BLaER1 (cell line): ENCODE data around the gene GSTP1.
"Not testable (repeated sequence)": the region's sequence is repeated elsewhere in the genome, so short reads cannot be mapped to it uniquely, and the experiment has no call there.

Source experiments
- H3K27ac ChIP-seq: shearing (Covaris generic); formaldehyde crosslinking; 2 replicates; pipeline ENCODE4 v1.8.1; 2022
- H3K27me3 ChIP-seq: shearing (Covaris generic); formaldehyde crosslinking; 2 replicates; pipeline ENCODE4 v1.8.1; 2022
- H3K36me3 ChIP-seq: shearing (Covaris generic); formaldehyde crosslinking; 2 replicates; pipeline ENCODE4 v1.8.1; 2022
- H3K4me1 ChIP-seq: shearing (Covaris generic); formaldehyde crosslinking; 2 replicates; pipeline ENCODE4 v1.8.1; 2022
- H3K4me2 ChIP-seq: shearing (Covaris generic); formaldehyde crosslinking; 2 replicates; pipeline ENCODE4 v1.8.1; 2022
- H3K4me3 ChIP-seq: shearing (Covaris generic); formaldehyde crosslinking; 2 replicates; pipeline ENCODE4 v1.8.1; 2022
- H3K9ac ChIP-seq: shearing (Covaris generic); formaldehyde crosslinking; 2 replicates; pipeline ENCODE4 v1.8.1; 2022
- H3K9me3 ChIP-seq: shearing (Covaris generic); formaldehyde crosslinking; 2 replicates; pipeline ENCODE4 v1.8.1; 2022
- H4K20me1 ChIP-seq: shearing (Covaris generic); formaldehyde crosslinking; 2 replicates; pipeline ENCODE4 v1.8.1; 2022
- Cebpa-rat ChIP-seq: shearing (Covaris generic); IDR thresholded peaks from 2 replicates; pipeline ENCODE4 v1.8.1; 2022

GSTP1 gene

DNA sequence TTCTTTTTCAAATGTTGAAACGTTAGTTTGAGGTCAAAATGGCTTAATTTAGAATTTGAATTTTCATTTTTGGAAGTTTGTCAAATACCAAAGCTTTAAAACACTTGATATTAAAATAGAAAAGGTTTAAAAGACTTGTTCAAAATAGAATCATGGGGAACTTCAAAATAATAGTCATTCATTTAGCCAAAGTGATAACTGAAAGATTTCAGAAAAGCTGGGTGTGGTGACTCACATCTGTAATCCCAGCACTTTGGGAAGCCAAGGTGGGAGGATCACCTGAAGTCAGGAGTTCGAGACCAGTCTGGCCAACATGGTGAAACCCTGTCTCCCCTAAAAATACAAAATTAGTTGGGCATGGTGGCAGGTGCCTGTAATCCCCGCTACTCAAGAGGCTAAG, 10.9 kb downstream of the GSTP1 start:
- no peak overlapping the region for H3K27ac ChIP-seq
- H3K27me3 ChIP-seq, result no peaks in the 10 kb centered on the region
- H3K4me1 ChIP-seq, result no peaks in the 10 kb centered on the region
- no peak for TF ChIP-seq Cebpa-rat
- H4K20me1 ChIP-seq, result no peaks in the 10 kb centered on the region
- H3K36me3 ChIP-seq, result peaks cover under 1% of the 10 kb centered on the region; the same call in 1 of the 2 replicates
- no peak overlapping the region for H3K4me3 ChIP-seq
- H3K9ac ChIP-seq, result no peak overlapping the region
- peaks cover 28% of the 10 kb centered on the region for H3K9me3 ChIP-seq
- no peak overlapping the region for H3K4me2 ChIP-seq

DNA sequence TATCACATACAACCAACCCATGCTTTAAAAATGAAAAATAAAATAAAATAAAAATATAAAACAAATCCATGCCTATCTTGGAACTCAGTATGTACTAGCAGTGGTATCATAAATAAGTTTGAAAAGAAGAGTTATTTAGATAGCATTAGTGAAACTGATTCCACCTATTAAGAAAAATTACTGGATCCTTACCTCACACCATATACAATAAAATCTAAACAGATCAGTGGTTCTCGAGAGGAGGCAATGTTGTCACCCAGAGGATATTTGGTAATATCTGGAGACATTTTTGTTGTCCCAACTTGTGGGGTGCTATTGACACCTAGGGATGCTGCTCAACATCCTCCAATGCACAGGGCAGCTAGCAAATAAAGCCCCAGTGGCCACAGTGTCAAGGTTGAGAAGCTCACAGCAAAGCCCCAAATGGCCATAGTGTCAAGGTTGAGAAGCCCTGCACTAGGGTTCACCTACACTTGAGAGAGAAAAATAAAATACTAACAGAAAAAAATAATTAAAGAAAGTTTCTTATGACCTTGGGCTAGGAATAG, 13.2 kb downstream of the GSTP1 start:
- H3K4me2 ChIP-seq, result no peak overlapping the region
- no peaks in the 10 kb centered on the region for H4K20me1 ChIP-seq
- H3K4me1 ChIP-seq, result peaks cover 15% of the 10 kb centered on the region
- H3K27ac ChIP-seq, result no peak overlapping the region
- no peak overlapping the region for H3K9ac ChIP-seq
- no peak for TF ChIP-seq Cebpa-rat
- no peaks in the 10 kb centered on the region for H3K27me3 ChIP-seq
- no peak overlapping the region for H3K4me3 ChIP-seq
- H3K9me3 ChIP-seq, result peaks cover 30% of the 10 kb centered on the region
- H3K36me3 ChIP-seq, result no peaks in the 10 kb centered on the region

- not testable (repeated sequence) for H3K27me3 ChIP-seq, H4K20me1 ChIP-seq
Observed at GRCh38 chr11:67597458-67597857, 13.8 kb downstream of the GSTP1 start.

GRCh38 chr11:67597963-67598362, 14.4 kb downstream of the GSTP1 start:
- H3K36me3 ChIP-seq, H4K20me1 ChIP-seq, H3K27ac ChIP-seq, H3K9ac ChIP-seq, H3K27me3 ChIP-seq, H3K4me3 ChIP-seq, H3K4me2 ChIP-seq: not testable (repeated sequence)
- H3K9me3 ChIP-seq, result peaks cover 30% of the 10 kb centered on the region
- peaks cover 15% of the 10 kb centered on the region for H3K4me1 ChIP-seq

More at GRCh38 chr11:67597458-67597857, 13.8 kb downstream of the GSTP1 start:
- H3K9ac ChIP-seq, H3K4me2 ChIP-seq, H3K27ac ChIP-seq, H3K36me3 ChIP-seq, H3K4me3 ChIP-seq: not testable (repeated sequence)
- Histone ChIP-seq H3K9me3 (peaks cover 30% of the 10 kb centered on the region), H3K4me1 (peaks cover 15% of the 10 kb centered on the region)

GRCh38 chr11:67599149-67599548, 15.5 kb downstream of the GSTP1 start:
- Histone ChIP-seq H3K36me3 (no peaks in the 10 kb centered on the region), H3K4me2 (no peak overlapping the region), H3K9ac (no peak overlapping the region), H3K4me3 (no peak overlapping the region), H3K4me1 (peaks cover 15% of the 10 kb centered on the region), H4K20me1 (no peaks in the 10 kb centered on the region), H3K9me3 (peaks cover 30% of the 10 kb centered on the region), H3K27ac (no peak overlapping the region), H3K27me3 (no peaks in the 10 kb centered on the region)
- TF ChIP-seq Cebpa-rat, result no peak

DNA sequence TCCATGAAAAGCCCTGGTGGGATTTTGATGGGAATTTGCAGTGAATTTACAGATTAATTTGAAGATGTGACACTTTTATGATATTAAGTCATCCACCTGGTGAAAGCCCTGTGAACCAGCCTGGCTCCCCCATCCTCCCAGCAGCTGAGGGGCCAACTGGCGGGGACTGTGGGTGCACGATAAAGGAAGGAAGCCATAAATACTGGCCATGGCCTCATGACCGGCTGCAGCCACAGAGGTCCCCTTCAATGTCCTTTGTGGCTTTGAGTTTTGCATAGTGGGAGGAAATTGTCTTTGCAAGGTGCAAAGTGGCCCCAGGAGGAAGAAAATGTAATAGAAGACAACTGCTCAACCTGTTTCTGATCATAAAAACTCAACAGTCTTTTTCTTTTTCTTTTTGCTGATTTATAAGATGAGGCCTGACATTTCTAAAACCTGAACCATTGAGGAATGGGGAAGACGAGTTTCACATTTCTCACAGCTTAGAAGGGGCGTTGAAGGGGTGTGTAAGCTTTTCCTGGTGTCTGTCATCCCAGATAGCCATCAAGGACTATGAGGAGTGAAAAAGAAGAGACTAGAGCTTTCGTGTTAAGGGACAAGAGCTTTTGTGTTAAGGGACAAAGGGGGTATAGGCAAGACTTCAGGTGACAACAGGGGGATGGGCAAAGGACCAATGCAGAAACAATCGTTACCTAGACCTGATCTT, 16.9 kb downstream of the GSTP1 start:
- H3K4me2 ChIP-seq, result peak overlapping the region; percentile 53
- TF ChIP-seq Cebpa-rat, result no peak
- no peaks in the 10 kb centered on the region for H4K20me1 ChIP-seq
- no peak overlapping the region for H3K4me3 ChIP-seq
- no peak overlapping the region for H3K9ac ChIP-seq
- peaks cover 7% of the 10 kb centered on the region; the same call in 1 of the 2 replicates for H3K27me3 ChIP-seq
- H3K27ac ChIP-seq, result no peak overlapping the region
- no peaks in the 10 kb centered on the region for H3K36me3 ChIP-seq
- peaks cover 30% of the 10 kb centered on the region for H3K9me3 ChIP-seq
- H3K4me1 ChIP-seq, result peaks cover 20% of the 10 kb centered on the region

GRCh38 chr11:67601098-67601497, 17.5 kb downstream of the GSTP1 start:
- peak overlapping the region; percentile 53; the same call in 1 of the 2 replicates for H3K4me2 ChIP-seq
- TF ChIP-seq Cebpa-rat, result no peak
- peaks cover 7% of the 10 kb centered on the region; the same call in 1 of the 2 replicates for H3K27me3 ChIP-seq
- no peak overlapping the region for H3K4me3 ChIP-seq
- no peak overlapping the region for H3K9ac ChIP-seq
- no peaks in the 10 kb centered on the region for H3K36me3 ChIP-seq
- H3K9me3 ChIP-seq, result peaks cover 28% of the 10 kb centered on the region
- peaks cover 26% of the 10 kb centered on the region for H3K4me1 ChIP-seq
- H4K20me1 ChIP-seq, result no peaks in the 10 kb centered on the region
- H3K27ac ChIP-seq, result no peak overlapping the region

- not testable (repeated sequence) for H3K27ac ChIP-seq, H4K20me1 ChIP-seq, H3K9ac ChIP-seq, H3K27me3 ChIP-seq, H3K4me3 ChIP-seq, H3K9me3 ChIP-seq, H3K4me2 ChIP-seq
- Histone ChIP-seq H3K4me1 (peaks cover 44% of the 10 kb centered on the region), H3K36me3 (peaks cover 11% of the 10 kb centered on the region)
Observed at GRCh38 chr11:67604119-67604518, 20.5 kb downstream of the GSTP1 start.

GRCh38 chr11:67604815-67605214, 21.2 kb downstream of the GSTP1 start:
- Histone ChIP-seq H3K27me3 (peaks cover 7% of the 10 kb centered on the region; the same call in 1 of the 2 replicates), H4K20me1 (peaks cover 5% of the 10 kb centered on the region; the same call in 1 of the 2 replicates), H3K9me3 (no peaks in the 10 kb centered on the region), H3K27ac (no peak overlapping the region), H3K4me3 (no peak overlapping the region), H3K9ac (no peak overlapping the region), H3K36me3 (peaks cover 17% of the 10 kb centered on the region), H3K4me1 (peaks cover 43% of the 10 kb centered on the region), H3K4me2 (0 out of 2 replicates have a peak overlapping the region, but pooled peaks have one; percentile 96)
- no peak for TF ChIP-seq Cebpa-rat

GRCh38 chr11:67605231-67606011, 21.8 kb downstream of the GSTP1 start:
- no peak overlapping the region for H3K9ac ChIP-seq
- H3K27me3 ChIP-seq, result peaks cover 7% of the 10 kb centered on the region; the same call in 1 of the 2 replicates
- H3K4me2 ChIP-seq, result peak overlapping the region; percentile 96
- H3K27ac ChIP-seq, result no peak overlapping the region
- no peak for TF ChIP-seq Cebpa-rat
- no peak overlapping the region for H3K4me3 ChIP-seq
- peaks cover 5% of the 10 kb centered on the region; the same call in 1 of the 2 replicates for H4K20me1 ChIP-seq
- H3K36me3 ChIP-seq, result peaks cover 23% of the 10 kb centered on the region
- no peaks in the 10 kb centered on the region for H3K9me3 ChIP-seq
- peaks cover 37% of the 10 kb centered on the region for H3K4me1 ChIP-seq
